GM12878 (cell line): ENCODE results near the gene XIRP1. TPM values are rescaled to one million over a fixed set of nuclear protein-coding genes. Genes with fewer than 3 reads are reported as not detected.

ENCODE experiments used
- ATAC-seq: fragments of 200-7000 bp; cut with Tn5 transposase; 3 replicates; pipeline ENCODE4 v1.9.1; 2020; ENCODE audit warnings: mild to moderate bottlenecking, moderate library complexity
- BruUV-seq: library from RNA; stranded (reverse); fragments of 400-500 nt; replicated peaks from 2 replicates; lab custom pipeline; 2021; lab: Mats Ljungman, UMichigan
- CTCF ChIA-PET: fragments of 300-600 bp; sonication (Branson Sonifier 250); formaldehyde crosslinking; extraction: SDS; loops from one replicate; lab custom pipeline; 2021; ENCODE audit warnings: inconsistent platforms; lab: Yijun Ruan, JAX
- POLR2A ChIA-PET: fragments of 350-600 bp; formaldehyde crosslinking; extraction: SDS; loops from one replicate; lab custom pipeline; 2021; ENCODE audit warnings: inconsistent platforms; lab: Charles Lee
- RAD21 ChIA-PET: fragments of 300-600 bp; sonication (Branson Sonifier 250); formaldehyde crosslinking; loops from one replicate; lab custom pipeline; 2023; ENCODE audit warnings: antibody characterized with exemption; ENCODE audit not compliant: unreplicated experiment; lab: Charles Lee
- SMC1A ChIA-PET: fragments of 300-600 bp; sonication (Branson Sonifier 250); formaldehyde crosslinking; loops from one replicate; lab custom pipeline; 2023; ENCODE audit not compliant: unreplicated experiment, uncharacterized antibody; lab: Charles Lee
- DNase-seq: peaks from one replicate; pipeline ENCODE4 v3.0.0-alpha.2; 2011; ENCODE audit warnings: low read depth, low spot score
- FAIRE-seq: peaks from 3 replicates; lab custom pipeline; 2011; peaks lifted over from hg19 to GRCh38; lab: Jason Lieb, UNC
- H2AFZ ChIP-seq: 2 replicates; pipeline ENCODE4 v1.6.0; 2011; ENCODE audit warnings: low read depth, low read length, control low read depth; ENCODE audit not compliant: control insufficient read depth
- H3K27ac ChIP-seq: 2 replicates; pipeline ENCODE4 v1.5.1; 2011; ENCODE audit warnings: control low read depth; ENCODE audit not compliant: control insufficient read depth, insufficient read depth
- H3K27me3 ChIP-seq, 2 experiments: replicated peaks in 1 of 2; 2 replicates each; pipeline versions ENCODE4 v1.6.0 to v1.6.1; 2011; ENCODE audit warnings: low read length in 1 of 2; ENCODE audit not compliant: control insufficient read depth in 2 of 2, insufficient read depth in 2 of 2
- H3K36me3 ChIP-seq, 2 experiments: 2 replicates each; pipeline ENCODE4 v1.5.1; 2011; ENCODE audit warnings: low read length in 1 of 2; ENCODE audit not compliant: control insufficient read depth in 2 of 2, insufficient read depth in 2 of 2
- H3K4me1 ChIP-seq: 2 replicates; pipeline ENCODE4 v1.6.1; 2011; ENCODE audit warnings: mild to moderate bottlenecking, low read length, moderate library complexity, mixed read lengths; ENCODE audit not compliant: control insufficient read depth, insufficient read depth
- H3K4me2 ChIP-seq: 2 replicates; pipeline ENCODE4 v1.6.0; 2011; ENCODE audit warnings: control low read depth; ENCODE audit not compliant: control insufficient read depth, insufficient read depth
- H3K4me3 ChIP-seq: fragments of 200-600 bp; sonication (generic); 2 replicates; pipeline ENCODE4 v1.5.1; 2016
- H3K79me2 ChIP-seq: 2 replicates; pipeline ENCODE4 v1.6.0; 2011; ENCODE audit warnings: low read length; ENCODE audit not compliant: control insufficient read depth, insufficient read depth
- H3K9ac ChIP-seq: 2 replicates; pipeline ENCODE4 v1.8.0; 2011; ENCODE audit warnings: low read length, control low read depth, mixed read lengths; ENCODE audit not compliant: control insufficient read depth, insufficient read depth
- H3K9me3 ChIP-seq: replicated peaks from 3 replicates; pipeline ENCODE4 v1.5.1; 2011; ENCODE audit warnings: mild to moderate bottlenecking, low read length; ENCODE audit not compliant: control insufficient read depth, insufficient read depth
- H4K20me1 ChIP-seq: 2 replicates; pipeline ENCODE4 v1.6.0; 2011; ENCODE audit not compliant: control insufficient read depth, insufficient read depth
- BACH1 ChIP-seq: fragments of 450-650 bp; IDR thresholded peaks from 2 replicates; pipeline ENCODE4 v1.6.1; 2017; ENCODE audit warnings: mild to moderate bottlenecking, borderline replicate concordance
- BHLHE40 ChIP-seq, 2 experiments: fragments of 450-650 bp in 1 of 2; IDR thresholded peaks; 2 replicates each; pipeline ENCODE4 v1.6.1; 2011 to 2017; ENCODE audit warnings: low read depth in 2 of 2, borderline replicate concordance in 1 of 2, improper control_type of control experiment in 1 of 2, low read length in 1 of 2, mild to moderate bottlenecking in 1 of 2
- BRCA1 ChIP-seq: IDR thresholded peaks from 2 replicates; pipeline ENCODE4 v1.6.1; 2011; ENCODE audit warnings: low read depth, low read length, improper control_type of control experiment
- ESRRA ChIP-seq: IDR thresholded peaks from 2 replicates; pipeline ENCODE4 v1.6.1; 2012; ENCODE audit warnings: mild to moderate bottlenecking, low read length, improper control_type of control experiment
- GATAD2B ChIP-seq: fragments of 450-650 bp; conservative IDR thresholded peaks from 2 replicates; pipeline ENCODE4 v1.6.1; 2017; ENCODE audit warnings: low read depth, mild to moderate bottlenecking, moderate library complexity
- IKZF2 ChIP-seq, 2 experiments: fragments of 450-650 bp; IDR thresholded peaks; 2 replicates each; pipeline ENCODE4 v1.6.1; 2017; ENCODE audit warnings: mild to moderate bottlenecking in 2 of 2, moderate library complexity in 2 of 2
- MEF2A ChIP-seq: IDR thresholded peaks from 2 replicates; pipeline ENCODE4 v1.6.1; 2011; ENCODE audit warnings: low read depth, mild to moderate bottlenecking, low read length, moderate library complexity; ENCODE audit not compliant: insufficient read depth
- MXI1 ChIP-seq: fragments of 150-350 bp; IDR thresholded peaks from 2 replicates; pipeline ENCODE4 v1.6.1; 2011; ENCODE audit warnings: low read depth, mild to moderate bottlenecking, inconsistent platforms, low read length, improper control_type of control experiment
- PKNOX1 ChIP-seq: fragments of 450-650 bp; IDR thresholded peaks from 2 replicates; pipeline ENCODE4 v1.6.1; 2016; ENCODE audit warnings: mild to moderate bottlenecking
- TCF7 ChIP-seq: IDR thresholded peaks from 2 replicates; pipeline ENCODE4 v1.6.1; 2014; ENCODE audit warnings: antibody characterized with exemption, borderline replicate concordance
- ZBTB11 ChIP-seq: fragments of 450-650 bp; formaldehyde crosslinking; IDR thresholded peaks from 2 replicates; pipeline ENCODE4 v1.5.0; 2022; ENCODE audit warnings: mild to moderate bottlenecking, missing genetic modification characterization
- ZBTB40 ChIP-seq: fragments of 450-650 bp; IDR thresholded peaks from 2 replicates; pipeline ENCODE4 v1.6.1; 2016; ENCODE audit warnings: mild to moderate bottlenecking, moderate library complexity, borderline replicate concordance
- ZNF622 ChIP-seq: fragments of 450-650 bp; IDR thresholded peaks from 2 replicates; pipeline ENCODE4 v1.6.1; 2017; ENCODE audit warnings: mild to moderate bottlenecking, inconsistent platforms
- WGBS: methylation state at CpG from one replicate; pipeline ENCODE4 v1.1.6; 2016; ENCODE audit warnings: low lambda C conversion rate; ENCODE audit not compliant: insufficient replicate concordance, insufficient coverage; ENCODE audit errors: missing lambda C conversion rate; 5-methylcytosine and 5-hydroxymethylcytosine counted together
- in situ Hi-C: fragments of 300-500 bp; cut with MboI; formaldehyde crosslinking; loops from 9 replicates; pipeline ENCODE4 v1.14.3; 2018; ENCODE audit warnings: mixed read lengths
- intact Hi-C: fragments of 100-400 bp; cut with micrococcal nuclease; formaldehyde crosslinking; loops from one replicate; pipeline ENCODE4 v1.14.2; 2022; ENCODE audit not compliant: unreplicated experiment
- polyA plus RNA-seq, 11 experiments: library from polyadenylated mRNA; depleted of rRNA in 4 of 11; unstranded in 6 of 11; stranded (reverse) in 5 of 11; fragments of >200 nt; fragmentation: Nextera tagmentation in 4 of 11; fragmentation: Illumina TruSeq in 1 of 11; extraction: Ambion mirVana in 4 of 11; extraction: Trizol in 1 of 11; gene quantifications; 1 replicate in 1 of 11; 2 replicates in 10 of 11; pipeline versions ENCODE4 v1.2.1 to v1.2.3, GENCODE V29; 2011 to 2016; ENCODE audit warnings: inconsistent platforms in 2 of 11, missing spikeins in 2 of 11, low read depth in 1 of 11
- total RNA-seq, 4 experiments: library from RNA; depleted of rRNA in 3 of 4; stranded (reverse); fragments of >200 nt in 3 of 4; fragmentation: Illumina TruSeq in 1 of 4; extraction: Trizol in 1 of 4; gene quantifications; 2 replicates each; pipeline versions ENCODE4 v1.2.1 to v1.2.3, GENCODE V29; 2013 to 2021

XIRP1 gene
- total and polyA plus RNA-seq, 10 of the 15 experiments (the other 5 are each of a cell fraction or from before 2014, with no cell fraction given): 0.03 to 0.38 (median 0.08) TPM; not detected in 1

- TF ChIP-seq PKNOX1 (no peak), BHLHE40 (IDR thresholded peaks at IDR 0.05; ENCODE audit: borderline replicate concordance in 1 of 2, low read depth in 2 of 2, low read length in 1 of 2) (no peak)
Measured at GRCh38 chr3:39144748-39145380, 47.5 kb downstream of the XIRP1 start (continued).

GRCh38 chr3:39144095-39144747 is 48.2 kb downstream of the XIRP1 start:
- H3K4me1 ChIP-seq: peaks cover 30% of the 10 kb centered on the region
- H3K79me2 ChIP-seq: peaks cover 47% of the 10 kb centered on the region
- in situ Hi-C loops (no loop called here), intact Hi-C loops (no loop called here)
- peaks cover 17 to 30% of the 10 kb centered on the region in 2 experiments for H3K36me3 ChIP-seq
- ChIA-PET SMC1A (interaction anchor here (1.0 kb wide), 1 partner anchor 11 kb away, joined by 3 read pairs; no protein-coding TSS in a partner anchor), CTCF (interaction anchor here (1.2 kb wide), 1 partner anchor 18 kb away, joined by 3 read pairs; no protein-coding TSS in a partner anchor), POLR2A (no interaction called here), RAD21 (no interaction called here)
- no peak overlapping the region for H3K4me3 ChIP-seq
- no peak overlapping the region for H3K4me2 ChIP-seq
- H3K27me3 ChIP-seq: no peaks in the 10 kb centered on the region
- no peaks in the 10 kb centered on the region for H3K9me3 ChIP-seq
- ATAC-seq (no peak), DNase-seq (no peak), FAIRE-seq (no peak)
- no peak overlapping the region for H2AFZ ChIP-seq
- H3K9ac ChIP-seq: no peak overlapping the region
- no peak overlapping the region for H3K27ac ChIP-seq
- no TSS peak for BruUV-seq
- WGBS: 98% methylated on average over 20 of the region's 20 CpGs
- no peaks in the 10 kb centered on the region; the same call in 1 of the 2 replicates for H4K20me1 ChIP-seq
- TF ChIP-seq ZBTB11: no peak
- TF ChIP-seq ZNF622: no peak
- TF ChIP-seq BACH1: no peak
- no peak for TF ChIP-seq ZBTB40
- no peak for TF ChIP-seq MXI1
- no peak for TF ChIP-seq IKZF2 (IDR thresholded peaks at IDR 0.05)
- no peak for TF ChIP-seq TCF7
- TF ChIP-seq BRCA1: no peak
- no peak for TF ChIP-seq GATAD2B
- no peak for TF ChIP-seq MEF2A
- no peak for TF ChIP-seq ESRRA
